Mesendoderm (in vitro differentiated cells): ENCODE data around the gene MOCOS.
"Not testable (repeated sequence)": the region's sequence is repeated elsewhere in the genome, so short reads cannot be mapped to it uniquely, and the experiment has no call there.

Source experiments
- DNase-seq: peaks from one replicate; pipeline ENCODE4 v3.0.0; 2013
- H2AK5ac ChIP-seq: 2 replicates; pipeline ENCODE4 v1.6.1; 2013; ENCODE audit warnings: low read length, inconsistent platforms
- H2BK120ac ChIP-seq: 2 replicates; pipeline ENCODE4 v1.6.1; 2013; ENCODE audit warnings: low read depth, mild to moderate bottlenecking, low read length, moderate library complexity, mixed read lengths
- H2BK15ac ChIP-seq: replicated peaks from 2 replicates; pipeline ENCODE4 v1.6.1; 2013; ENCODE audit warnings: low read depth, mild to moderate bottlenecking, moderate library complexity
- H2BK5ac ChIP-seq: 2 replicates; pipeline ENCODE4 v1.6.1; 2013; ENCODE audit warnings: low read length, inconsistent platforms
- H3K18ac ChIP-seq: 2 replicates; pipeline ENCODE4 v1.6.1; 2013; ENCODE audit warnings: mild to moderate bottlenecking, low read length, mixed read lengths
- H3K23ac ChIP-seq: one replicate; pipeline ENCODE4 v1.6.1; 2013; ENCODE audit warnings: low read length
- H3K27ac ChIP-seq: 2 replicates; pipeline ENCODE4 v1.5.1; 2013; ENCODE audit warnings: low read depth, mild to moderate bottlenecking, inconsistent platforms, low read length, moderate library complexity
- H3K27me3 ChIP-seq: 2 replicates; pipeline ENCODE4 v1.6.1; 2013; ENCODE audit warnings: low read length, control low read depth, mild to moderate bottlenecking, inconsistent platforms; ENCODE audit not compliant: insufficient read depth, poor library complexity
- H3K36me3 ChIP-seq: 2 replicates; pipeline ENCODE4 v1.6.1; 2013; ENCODE audit warnings: low read length, inconsistent platforms; ENCODE audit not compliant: control insufficient read depth, insufficient read depth
- H3K4ac ChIP-seq: one replicate; pipeline ENCODE4 v1.6.1; 2013; ENCODE audit warnings: low read depth, mild to moderate bottlenecking, low read length, moderate library complexity
- H3K4me1 ChIP-seq: 2 replicates; pipeline ENCODE4 v1.6.1; 2013; ENCODE audit warnings: low read depth, low read length, inconsistent platforms; ENCODE audit not compliant: control insufficient read depth
- H3K4me2 ChIP-seq: 2 replicates; pipeline ENCODE4 v1.6.1; 2013; ENCODE audit warnings: low read length
- H3K4me3 ChIP-seq: 2 replicates; pipeline ENCODE4 v1.5.1; 2013; ENCODE audit warnings: mild to moderate bottlenecking, low read length
- H3K56ac ChIP-seq: one replicate; pipeline ENCODE4 v1.6.1; 2013; ENCODE audit warnings: low read length
- H3K79me1 ChIP-seq: 2 replicates; pipeline ENCODE4 v1.6.1; 2013; ENCODE audit warnings: low read length, inconsistent platforms
- H3K79me2 ChIP-seq: 2 replicates; pipeline ENCODE4 v1.6.1; 2013; ENCODE audit warnings: mild to moderate bottlenecking, low read length; ENCODE audit not compliant: control insufficient read depth, insufficient read depth
- H3K9ac ChIP-seq: 2 replicates; pipeline ENCODE4 v1.6.1; 2013; ENCODE audit warnings: low read length, inconsistent platforms
- H4K5ac ChIP-seq: one replicate; pipeline ENCODE4 v1.6.1; 2013; ENCODE audit warnings: low read length
- H4K8ac ChIP-seq: one replicate; pipeline ENCODE4 v1.6.1; 2013; ENCODE audit warnings: low read depth, mild to moderate bottlenecking, control low read depth, low read length, moderate library complexity
- WGBS: extraction: QIAGEN DNeasy Blood & Tissue Kit; methylation state at CpG from one replicate; pipeline ENCODE4 v1.1.7; 2013; ENCODE audit warnings: low lambda C conversion rate, missing lambda C conversion rate; ENCODE audit not compliant: insufficient coverage; ENCODE audit errors: extremely low coverage; 5-methylcytosine and 5-hydroxymethylcytosine counted together

Gene MOCOS

DNA sequence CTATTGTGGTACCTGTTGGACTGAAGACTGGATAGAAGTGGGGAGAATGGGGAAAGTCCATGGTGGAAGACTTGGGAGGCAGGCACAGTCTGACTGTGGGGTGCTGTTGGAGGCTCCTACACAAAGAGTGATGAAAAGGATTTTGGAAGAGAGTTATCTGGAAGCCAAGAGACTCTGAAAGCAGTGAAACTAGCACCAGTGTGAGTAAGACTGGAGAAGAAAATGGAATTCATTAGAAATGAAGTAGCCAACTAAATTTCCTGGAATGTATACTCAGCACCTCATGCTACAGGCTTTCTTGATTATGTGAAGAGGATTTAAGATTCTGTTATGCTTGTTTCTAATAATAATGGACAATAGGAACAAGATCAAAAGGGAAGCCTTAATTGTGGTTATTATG is 29.9 kb upstream of the MOCOS start:
- peaks cover 5% of the 10 kb centered on the region for H3K36me3 ChIP-seq

DNA sequence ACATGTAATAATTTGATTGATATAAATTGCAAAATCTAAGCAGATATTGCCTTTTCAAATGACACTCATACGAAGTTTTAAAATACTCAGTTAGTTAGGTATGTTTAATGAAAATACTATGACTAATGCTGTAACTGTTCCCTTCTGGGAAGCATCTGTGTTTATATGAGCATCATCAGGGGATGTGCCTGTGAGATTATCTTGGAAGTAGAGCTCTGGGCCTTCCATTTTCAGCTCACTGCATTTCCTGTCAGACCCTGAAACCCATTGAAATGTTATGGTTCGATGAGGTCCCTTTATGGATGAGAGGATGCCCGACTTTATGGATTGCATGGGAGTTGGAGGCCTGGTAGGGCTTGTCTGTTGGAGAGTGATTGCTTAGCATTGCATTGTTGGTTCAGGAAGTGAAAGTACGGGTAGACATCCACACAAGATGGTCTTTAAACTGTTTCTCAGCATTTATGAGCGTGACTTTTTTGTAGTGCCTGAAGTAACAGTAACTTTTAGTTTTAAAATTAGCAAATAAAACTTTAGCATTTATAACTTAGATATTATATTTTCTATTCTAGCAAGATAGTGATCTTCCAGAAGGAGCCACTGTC is 28.9 kb upstream of the MOCOS start:
- Histone ChIP-seq H3K27me3 (no peaks in the 10 kb centered on the region), H3K79me2 (no peaks in the 10 kb centered on the region), H3K4me1 (no peaks in the 10 kb centered on the region), H3K36me3 (peaks cover 5% of the 10 kb centered on the region), H4K5ac (no peak overlapping the region), H3K4me3 (no peak overlapping the region), H3K18ac (no peak overlapping the region), H3K4me2 (no peak overlapping the region), H3K4ac (no peak overlapping the region), H3K9ac (no peak overlapping the region), H4K8ac (no peak overlapping the region), H3K79me1 (no peaks in the 10 kb centered on the region), H3K23ac (no peak overlapping the region), H3K56ac (no peak overlapping the region), H2AK5ac (no peak overlapping the region), H3K27ac (no peak overlapping the region), H2BK5ac (no peak overlapping the region), H2BK15ac (no peak overlapping the region), H2BK120ac (no peak overlapping the region)
- no peak for DNase-seq
- WGBS, result no CpG with 5 or more reads among the region's 5 CpGs

More for the DNA sequence above, 29.9 kb upstream of the MOCOS start:
- Histone ChIP-seq H2BK15ac (no peak overlapping the region), H3K79me1 (no peaks in the 10 kb centered on the region), H3K23ac (no peak overlapping the region), H3K4me1 (no peaks in the 10 kb centered on the region), H3K9ac (no peak overlapping the region), H3K56ac (no peak overlapping the region), H3K18ac (no peak overlapping the region), H3K79me2 (no peaks in the 10 kb centered on the region), H3K4ac (no peak overlapping the region), H2BK5ac (no peak overlapping the region), H3K27me3 (no peaks in the 10 kb centered on the region), H2BK120ac (no peak overlapping the region), H4K5ac (no peak overlapping the region), H3K27ac (no peak overlapping the region), H4K8ac (no peak overlapping the region), H2AK5ac (no peak overlapping the region), H3K4me2 (no peak overlapping the region), H3K4me3 (no peak overlapping the region)
- no peak for DNase-seq

DNA sequence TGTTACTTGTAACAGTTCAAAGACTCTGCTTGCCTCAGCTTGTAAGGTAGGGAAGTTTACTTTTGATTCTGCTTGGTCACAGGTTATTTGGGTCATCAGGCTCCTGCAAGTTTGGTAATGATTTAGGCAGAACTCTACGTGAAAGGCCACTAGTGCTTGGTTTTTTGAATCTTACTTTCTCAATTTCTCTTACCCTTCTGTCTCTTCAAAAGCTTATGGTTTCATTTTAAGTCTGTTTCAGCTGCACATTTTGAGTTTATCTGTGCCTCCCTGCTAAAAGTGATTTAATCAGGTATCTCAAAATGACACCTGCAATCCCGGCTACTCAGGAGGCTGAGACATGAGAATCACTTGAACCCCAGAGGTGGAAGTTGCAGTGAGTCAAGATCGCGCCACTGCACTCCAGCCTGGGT is 26.3 kb upstream of the MOCOS start:
- no peak overlapping the region for H2BK15ac ChIP-seq
- WGBS, result no CpG with 5 or more reads among the region's 4 CpGs

DNA sequence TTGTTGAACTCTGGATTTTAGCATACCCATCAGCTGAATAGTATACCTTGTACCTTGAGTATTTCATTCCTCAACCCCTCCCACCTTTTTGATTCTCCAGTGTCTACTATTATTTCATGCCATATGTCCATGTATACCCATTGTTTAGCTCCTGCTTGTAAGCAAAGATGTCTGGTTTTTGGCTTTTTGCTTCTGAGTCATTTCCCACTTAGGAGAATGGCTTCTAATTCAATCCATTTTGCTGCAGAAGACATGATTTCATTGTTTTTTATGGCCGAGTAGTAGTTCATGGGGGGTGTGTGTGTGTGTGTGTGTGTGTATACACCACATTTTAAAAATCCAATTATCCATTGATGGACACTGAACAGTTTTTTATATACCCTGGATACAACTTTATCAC is 24.3 kb upstream of the MOCOS start:
- Histone ChIP-seq H3K4me1 (no peaks in the 10 kb centered on the region), H3K27me3 (no peaks in the 10 kb centered on the region), H4K5ac (no peak overlapping the region), H2BK120ac (no peak overlapping the region), H3K27ac (no peak overlapping the region), H3K23ac (no peak overlapping the region), H3K79me2 (no peaks in the 10 kb centered on the region), H3K4me3 (no peak overlapping the region), H3K79me1 (no peaks in the 10 kb centered on the region), H3K56ac (no peak overlapping the region), H2BK15ac (no peak overlapping the region), H3K4me2 (no peak overlapping the region), H2AK5ac (no peak overlapping the region), H4K8ac (no peak overlapping the region), H3K18ac (no peak overlapping the region), H3K36me3 (peaks cover 2% of the 10 kb centered on the region), H3K9ac (no peak overlapping the region), H2BK5ac (no peak overlapping the region), H3K4ac (no peak overlapping the region)
- WGBS, result no CpG with 5 or more reads among the region's 1 CpG
- DNase-seq, result no peak

More for the DNA sequence above, 26.3 kb upstream of the MOCOS start:
- Histone ChIP-seq H2AK5ac (no peak overlapping the region), H3K79me1 (no peaks in the 10 kb centered on the region), H3K4me3 (no peak overlapping the region), H3K27me3 (no peaks in the 10 kb centered on the region), H3K27ac (no peak overlapping the region), H4K8ac (no peak overlapping the region), H4K5ac (no peak overlapping the region), H3K56ac (no peak overlapping the region), H3K4me2 (no peak overlapping the region), H3K36me3 (peaks cover 3% of the 10 kb centered on the region), H3K23ac (no peak overlapping the region), H3K4me1 (no peaks in the 10 kb centered on the region), H3K4ac (no peak overlapping the region), H3K18ac (no peak overlapping the region), H2BK120ac (no peak overlapping the region), H3K79me2 (no peaks in the 10 kb centered on the region), H2BK5ac (no peak overlapping the region), H3K9ac (no peak overlapping the region)
- DNase-seq, result no peak

DNA sequence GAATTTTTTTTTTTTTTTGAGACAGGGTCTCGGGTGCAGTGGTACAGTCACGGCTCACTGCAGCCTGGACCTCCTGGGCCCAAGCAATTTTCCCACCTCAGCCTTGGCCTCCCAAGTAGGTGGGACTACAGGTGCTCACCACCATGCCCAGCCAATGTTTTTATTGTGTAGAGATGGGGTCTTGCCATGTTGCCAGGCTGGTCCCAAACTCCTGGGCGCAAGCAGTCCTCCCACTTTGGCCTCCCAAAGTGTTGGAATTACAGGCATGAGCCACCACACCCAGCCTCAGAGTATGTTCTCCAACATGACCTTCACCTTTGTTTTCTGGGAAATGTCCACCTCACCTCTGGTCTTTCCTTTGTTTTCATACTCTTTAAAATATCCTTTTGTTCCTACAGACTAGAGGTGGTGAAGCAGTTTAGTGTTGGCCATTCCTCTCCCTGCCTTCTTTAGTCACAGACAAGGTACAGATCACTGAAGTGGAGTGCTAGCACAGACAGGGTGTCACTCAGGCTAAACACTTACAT is 19.5 kb upstream of the MOCOS start:
- Histone ChIP-seq H3K18ac (no peak overlapping the region), H4K8ac (no peak overlapping the region), H3K27ac (no peak overlapping the region), H3K79me1 (no peaks in the 10 kb centered on the region), H2BK5ac (no peak overlapping the region), H3K9ac (no peak overlapping the region), H3K27me3 (no peaks in the 10 kb centered on the region), H3K4me3 (no peak overlapping the region), H3K4me2 (no peak overlapping the region), H2BK120ac (no peak overlapping the region), H4K5ac (no peak overlapping the region), H2BK15ac (no peak overlapping the region), H3K23ac (no peak overlapping the region), H2AK5ac (no peak overlapping the region), H3K4me1 (no peaks in the 10 kb centered on the region), H3K56ac (no peak overlapping the region), H3K4ac (no peak overlapping the region), H3K36me3 (peaks cover 4% of the 10 kb centered on the region), H3K79me2 (no peaks in the 10 kb centered on the region)
- no CpG with 5 or more reads among the region's 3 CpGs for WGBS
- no peak for DNase-seq

DNA sequence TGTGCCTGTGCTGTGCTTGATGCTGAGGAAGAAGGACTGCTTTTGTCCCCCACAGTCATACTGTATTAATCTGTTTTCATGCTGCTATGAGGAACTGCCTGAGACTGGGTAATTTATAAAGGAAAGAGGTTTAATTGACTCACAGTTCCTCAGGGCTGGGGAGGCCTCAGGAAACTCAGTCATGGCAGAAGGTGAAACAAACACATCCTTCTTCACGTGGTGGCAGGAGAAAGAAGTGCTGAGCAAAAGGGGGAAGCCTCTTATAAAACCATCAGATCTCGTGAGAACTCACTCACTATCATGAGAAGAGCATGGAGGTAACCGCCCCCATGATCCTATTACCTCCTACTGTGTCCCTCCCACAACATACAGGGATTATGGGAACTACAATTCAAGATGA is 19.0 kb upstream of the MOCOS start:
- not testable (repeated sequence) for H3K4me2 ChIP-seq, H3K56ac ChIP-seq, H3K27ac ChIP-seq, H3K79me2 ChIP-seq, H3K27me3 ChIP-seq, H4K8ac ChIP-seq, H2BK15ac ChIP-seq, H3K4ac ChIP-seq, DNase-seq, H4K5ac ChIP-seq, H3K4me3 ChIP-seq, H2BK5ac ChIP-seq, H3K79me1 ChIP-seq, H2AK5ac ChIP-seq, H3K18ac ChIP-seq, H3K23ac ChIP-seq, H2BK120ac ChIP-seq, H3K36me3 ChIP-seq, H3K9ac ChIP-seq, H3K4me1 ChIP-seq
- no CpG with 5 or more reads among the region's 3 CpGs for WGBS
